ENCODE data around the gene LRRC72. TPM values are rescaled to one million over a fixed set of nuclear protein-coding genes. Genes with fewer than 3 reads are reported as not detected.
"Not testable (repeated sequence)": the region's sequence is repeated elsewhere in the genome, so short reads cannot be mapped to it uniquely, and the experiment has no call there.

LRRC72 gene
- total RNA-seq, 1 experiment from 2014 or later = not detected

DNA sequence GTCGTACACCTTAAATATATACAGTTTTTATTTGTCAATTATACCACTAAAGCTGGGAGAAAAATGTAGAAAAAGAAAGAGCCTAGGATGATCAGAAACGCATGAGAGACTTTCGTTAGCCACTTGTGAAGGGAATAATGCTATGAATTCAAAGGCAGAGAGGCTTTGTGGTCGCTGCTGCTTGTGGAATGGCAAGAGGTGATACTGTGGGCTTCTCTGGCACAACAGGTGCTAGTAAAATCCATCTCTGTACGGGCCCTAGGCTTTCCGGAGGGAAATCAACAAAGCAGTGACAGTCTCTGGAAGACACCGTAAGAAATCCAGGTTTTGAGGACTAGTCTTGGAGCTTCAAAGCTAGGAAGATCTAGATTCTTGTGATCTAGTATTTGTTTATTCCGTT lies 52.6 kb downstream of the LRRC72 start:
- no peak for DNase-seq (ENCODE audit: low read depth)

DNA sequence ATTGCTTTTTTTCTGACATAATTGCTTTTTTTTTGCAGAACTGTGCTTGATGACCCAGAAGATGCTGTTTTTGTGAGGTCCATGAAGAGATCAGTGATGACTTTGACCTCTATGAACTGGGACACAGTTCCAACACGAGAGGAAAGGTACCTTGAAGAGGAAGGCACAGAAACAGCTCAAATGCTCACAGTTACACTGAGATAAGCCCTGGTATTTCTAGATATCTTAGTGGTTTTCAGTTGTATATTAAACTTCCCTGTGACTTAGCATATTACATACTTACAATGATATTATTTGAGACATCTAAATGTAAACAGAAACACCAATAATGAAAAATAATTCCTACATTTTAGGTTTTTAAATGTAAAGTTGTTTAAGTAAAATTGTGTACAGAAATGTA lies 54.7 kb downstream of the LRRC72 start:
- no peak for DNase-seq (ENCODE audit: low read depth)

DNA sequence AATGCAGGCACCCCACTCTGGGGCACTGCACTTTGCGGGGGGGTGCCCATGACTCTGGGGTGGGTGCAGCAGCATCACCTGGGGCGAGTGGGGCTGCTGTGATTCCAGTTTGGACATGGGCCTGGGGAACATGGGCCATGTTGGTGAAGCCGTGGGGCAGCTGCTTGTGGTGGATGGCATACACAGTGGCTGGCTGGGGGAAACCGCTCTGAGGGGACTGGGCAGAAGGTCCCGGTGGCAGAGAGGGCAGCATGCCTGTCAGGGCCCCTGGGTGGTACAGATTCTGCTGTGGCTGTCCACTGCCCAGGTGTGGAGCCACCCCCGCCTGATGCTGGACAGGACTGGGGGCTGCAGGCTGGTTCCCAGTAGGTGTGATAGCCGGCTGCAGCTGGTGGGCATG lies 57.2 kb downstream of the LRRC72 start:
- no peak for DNase-seq (ENCODE audit: low read depth)

DNA sequence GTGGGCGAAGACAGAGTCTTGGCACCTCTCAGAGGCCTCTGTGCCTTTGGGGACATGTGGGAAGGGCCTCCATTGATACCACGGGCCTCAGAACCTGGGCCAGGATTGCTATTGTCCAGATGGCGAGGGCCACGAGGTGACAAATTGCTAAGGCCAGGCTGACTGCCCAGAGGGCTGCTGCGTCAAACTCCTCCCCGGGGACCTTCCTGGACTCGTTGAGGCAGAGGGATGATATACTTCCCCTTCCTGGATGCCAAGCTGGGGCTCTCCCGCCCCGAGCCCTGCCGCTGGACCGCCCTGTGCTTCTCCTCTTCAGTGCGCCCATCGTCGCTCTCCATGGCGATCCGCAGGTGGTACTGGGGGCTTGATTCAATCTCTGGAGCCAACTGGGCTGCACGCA lies 58.9 kb downstream of the LRRC72 start:
- DNase-seq (ENCODE audit: low read depth) = no peak

DNA sequence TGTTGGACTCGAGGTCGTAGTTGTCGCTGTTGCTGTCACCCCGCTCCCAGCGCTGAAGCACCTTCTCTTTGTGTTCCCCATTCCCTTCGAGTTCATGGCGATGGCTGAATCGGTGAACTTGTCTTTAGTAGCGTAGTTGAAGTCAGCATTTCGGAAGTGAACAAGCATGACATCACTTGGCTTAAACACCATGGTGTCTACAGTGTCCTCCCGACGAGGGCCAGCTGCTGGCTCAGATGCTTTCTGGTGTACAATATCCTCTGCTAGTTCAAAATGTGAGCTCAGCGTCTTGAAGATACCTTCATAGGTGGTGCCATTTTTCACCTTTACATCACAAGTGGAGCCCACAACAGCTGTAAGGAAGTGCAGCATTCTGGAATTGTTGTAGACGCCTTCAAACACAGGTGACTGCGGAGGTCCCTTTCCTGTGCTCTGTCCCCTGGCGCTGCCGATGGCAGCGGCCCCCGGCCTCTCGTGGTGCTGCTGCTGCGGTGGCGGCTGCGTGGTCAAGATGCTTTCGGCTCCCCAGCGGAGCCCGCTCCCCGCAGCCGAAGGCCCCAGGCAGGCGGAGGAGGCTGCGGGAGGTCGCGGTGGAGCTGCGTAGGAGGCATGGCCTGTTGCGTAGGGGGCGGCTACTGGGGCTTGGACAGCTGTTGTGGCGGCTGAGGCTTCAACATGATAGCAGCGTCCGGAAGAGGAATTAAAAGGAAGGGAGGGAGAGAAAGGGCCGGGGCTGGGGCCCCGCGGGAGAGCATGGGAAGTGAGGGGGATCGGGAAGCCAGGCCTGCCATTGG lies 59.7 kb downstream of the LRRC72 start:
- no peak for DNase-seq (ENCODE audit: low read depth)

DNA sequence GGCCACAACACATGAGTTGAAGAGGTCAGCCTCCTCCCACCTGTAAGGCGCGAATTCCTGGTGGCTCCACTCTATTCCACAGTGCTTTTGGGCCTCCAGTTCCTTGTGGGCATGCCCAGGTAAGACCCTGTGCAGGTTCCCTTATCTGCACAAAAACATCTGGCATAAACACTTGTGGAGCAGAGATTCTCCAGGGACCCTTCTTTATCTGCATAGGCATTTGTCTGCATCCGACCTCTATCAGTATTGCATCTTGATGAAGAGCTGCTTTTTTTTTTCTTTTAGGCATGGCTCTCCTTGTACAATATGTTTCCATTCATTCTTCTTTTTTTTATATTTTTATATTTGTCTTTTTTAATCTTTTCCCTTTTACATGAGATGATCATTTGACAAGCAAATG lies 60.5 kb downstream of the LRRC72 start:
- DNase-seq (ENCODE audit: low read depth) = no peak

DNA sequence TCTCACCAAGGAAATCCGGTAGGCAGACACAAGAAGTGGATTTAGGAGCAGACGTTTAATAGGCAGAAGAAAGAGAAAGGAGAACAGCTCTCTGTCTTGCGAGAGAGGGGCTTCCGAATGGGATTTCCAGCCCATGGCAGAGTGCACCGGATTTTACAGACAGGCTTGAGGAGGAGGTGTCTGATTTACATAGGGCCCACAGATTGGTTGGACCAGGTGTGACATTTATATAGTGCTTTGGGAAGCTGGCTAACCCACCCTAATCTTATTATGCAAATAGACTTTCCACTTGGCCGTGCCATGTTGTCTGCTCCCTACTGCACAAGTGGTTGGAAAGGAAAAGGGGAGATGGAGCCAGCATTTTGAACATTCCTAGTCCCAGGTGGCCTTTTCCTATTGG lies 61.2 kb downstream of the LRRC72 start:
- DNase-seq (ENCODE audit: low read depth) = no peak

DNA sequence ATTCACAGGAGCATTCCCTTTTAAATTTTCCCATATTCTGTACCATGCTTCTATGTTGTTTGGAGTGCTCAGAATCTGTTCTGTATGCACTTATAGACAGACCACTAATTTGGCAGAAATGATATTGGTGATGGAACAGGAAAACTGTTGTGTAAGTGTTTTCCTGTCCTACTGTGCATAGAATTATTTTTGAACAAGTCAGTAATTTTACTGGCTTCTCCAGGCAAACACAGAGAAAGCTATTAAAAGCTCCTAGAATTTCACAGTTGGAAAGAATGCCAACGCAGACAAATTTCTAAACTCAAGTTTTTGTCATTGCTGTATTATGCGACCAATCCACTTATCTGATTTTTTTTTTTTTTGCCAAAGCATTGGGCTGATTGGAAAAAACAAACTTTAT lies 63.3 kb downstream of the LRRC72 start:
- DNase-seq (ENCODE audit: low read depth) = no peak

DNA sequence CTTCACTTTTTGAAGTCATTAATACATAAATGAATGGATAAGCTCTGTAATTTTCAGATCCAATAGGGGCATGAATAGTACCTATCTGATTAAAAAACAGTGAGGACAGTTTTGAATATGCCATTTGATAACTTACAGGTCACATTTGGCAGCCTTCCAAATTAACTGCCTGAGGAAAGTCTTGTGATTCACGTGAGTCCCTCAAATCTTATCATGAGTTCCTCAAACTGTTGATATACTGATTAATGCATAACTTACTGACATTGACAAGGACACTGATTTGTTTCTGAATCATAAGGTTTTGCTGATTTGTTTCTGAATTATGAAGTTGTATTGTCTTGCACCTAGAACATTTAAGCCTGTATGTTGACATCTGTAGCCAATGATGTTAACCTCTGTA lies 63.8 kb downstream of the LRRC72 start:
- no peak for DNase-seq (ENCODE audit: low read depth)

DNA sequence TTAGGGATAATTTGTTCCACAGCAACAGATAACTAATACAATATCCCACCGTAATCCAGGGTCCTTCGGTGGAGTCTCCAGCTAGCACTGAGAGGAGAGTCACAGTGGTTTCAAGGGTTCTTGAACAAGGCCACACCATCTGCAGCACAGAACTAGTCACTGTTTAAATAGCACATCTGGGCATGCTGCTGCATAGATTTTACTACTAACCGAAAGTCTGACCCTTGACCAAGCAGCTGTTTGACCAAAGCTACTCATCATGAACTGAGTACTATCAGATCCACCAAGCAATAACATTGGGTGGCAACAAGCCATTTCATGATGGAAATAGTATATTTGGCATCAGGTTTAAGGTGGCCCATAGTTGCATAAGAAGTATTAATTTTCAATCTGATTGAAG lies 65.8 kb downstream of the LRRC72 start:
- no peak for DNase-seq (ENCODE audit: low read depth)

DNA sequence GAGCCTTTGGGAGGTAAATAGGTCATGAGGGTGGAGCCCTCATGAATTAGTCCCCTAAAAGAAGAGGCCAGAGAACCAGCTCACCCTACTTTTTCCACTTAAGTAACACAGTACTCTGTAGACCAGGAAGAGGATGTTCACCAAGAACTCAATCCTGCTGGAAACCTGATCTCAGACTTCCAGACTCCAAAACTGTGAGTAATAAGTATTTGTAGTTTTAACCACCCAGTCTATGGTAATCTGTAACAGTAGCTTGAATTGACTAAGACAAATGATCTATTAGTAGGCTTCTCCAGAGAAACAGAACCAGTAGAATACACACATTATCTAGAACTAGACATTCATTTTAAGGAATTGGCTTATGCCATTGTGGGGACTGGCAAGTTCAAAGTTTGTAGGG lies 67.4 kb downstream of the LRRC72 start:
- no peak for DNase-seq (ENCODE audit: low read depth)

DNA sequence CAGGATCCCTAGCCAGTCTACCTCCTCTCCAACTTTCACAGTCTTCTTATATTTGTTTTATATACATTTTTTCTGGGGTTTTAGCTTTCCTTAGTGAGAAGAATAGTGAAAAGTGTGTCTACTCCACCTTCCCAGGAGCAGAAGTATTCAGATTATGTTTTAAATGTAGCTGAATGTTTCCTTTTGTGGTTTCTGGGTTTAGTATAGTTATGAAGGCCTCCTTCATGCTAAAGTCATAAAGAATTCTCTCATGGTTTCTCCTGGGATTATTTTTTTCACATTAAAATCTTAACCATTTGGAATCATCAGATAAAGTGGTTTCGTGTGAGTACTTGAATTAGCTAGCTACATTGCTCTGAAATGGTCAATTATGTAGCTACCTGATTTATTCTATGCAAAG lies 68.1 kb downstream of the LRRC72 start:
- DNase-seq (ENCODE audit: low read depth) = no peak

DNA sequence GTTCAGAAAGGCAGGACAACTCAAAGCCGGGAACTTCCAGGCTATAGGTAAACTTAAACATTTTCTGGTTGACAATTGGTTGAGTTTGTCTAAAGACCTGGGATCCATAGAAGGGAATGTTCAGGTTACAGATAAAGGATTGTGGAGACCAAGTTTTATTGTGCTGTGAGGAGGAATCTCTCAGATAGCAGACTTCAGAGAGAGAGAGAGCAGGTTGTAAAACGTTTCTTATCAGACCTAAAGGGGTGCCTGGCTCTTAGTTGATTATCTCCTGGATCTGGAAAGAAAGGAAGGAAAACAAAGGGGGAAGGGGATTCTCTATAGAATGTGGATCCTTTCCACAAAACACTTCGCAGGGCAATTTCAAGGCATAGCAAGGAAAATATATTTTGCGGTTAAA lies 69.0 kb downstream of the LRRC72 start:
- not testable (repeated sequence) for DNase-seq (ENCODE audit: low read depth)

DNA sequence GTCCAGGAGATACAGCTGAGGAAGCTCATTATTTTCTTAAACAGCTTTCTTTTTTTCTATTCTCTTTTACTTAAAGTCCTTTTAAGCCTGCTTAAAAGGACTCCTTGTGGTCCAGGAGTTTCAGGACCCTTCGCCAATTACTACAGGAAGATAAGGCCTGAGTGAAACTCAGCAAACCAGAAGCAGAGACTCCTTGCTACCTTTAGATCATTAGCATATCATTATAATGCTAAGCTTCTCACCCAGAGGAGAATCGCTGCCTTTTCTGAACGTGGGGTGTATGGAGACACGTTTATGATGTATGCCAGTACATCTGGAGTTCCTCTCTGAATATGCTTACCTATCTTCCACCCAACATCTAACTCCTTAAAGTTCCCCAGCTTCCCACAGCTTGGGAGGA lies 71.4 kb downstream of the LRRC72 start:
- DNase-seq (ENCODE audit: low read depth) = no peak

DNA sequence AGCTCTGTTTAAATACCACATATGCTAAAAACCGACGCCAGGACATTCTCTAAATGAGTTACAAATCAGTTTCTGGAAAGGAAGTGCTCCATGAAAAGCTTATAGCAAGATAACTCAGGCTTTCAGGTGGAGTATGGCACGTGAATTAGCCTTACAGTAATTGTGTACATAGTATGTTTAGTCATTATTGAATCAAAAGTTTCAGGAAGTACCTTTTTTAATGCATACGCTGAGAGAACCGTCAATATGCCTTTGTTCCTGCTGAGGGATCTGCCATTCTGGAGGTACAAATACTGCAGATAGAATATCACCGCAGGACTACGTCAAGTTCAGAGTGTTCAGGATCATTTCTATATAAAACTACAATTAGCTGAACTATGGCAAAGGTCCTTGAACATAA lies 73.2 kb downstream of the LRRC72 start:
- DNase-seq (ENCODE audit: low read depth) = no peak

DNA sequence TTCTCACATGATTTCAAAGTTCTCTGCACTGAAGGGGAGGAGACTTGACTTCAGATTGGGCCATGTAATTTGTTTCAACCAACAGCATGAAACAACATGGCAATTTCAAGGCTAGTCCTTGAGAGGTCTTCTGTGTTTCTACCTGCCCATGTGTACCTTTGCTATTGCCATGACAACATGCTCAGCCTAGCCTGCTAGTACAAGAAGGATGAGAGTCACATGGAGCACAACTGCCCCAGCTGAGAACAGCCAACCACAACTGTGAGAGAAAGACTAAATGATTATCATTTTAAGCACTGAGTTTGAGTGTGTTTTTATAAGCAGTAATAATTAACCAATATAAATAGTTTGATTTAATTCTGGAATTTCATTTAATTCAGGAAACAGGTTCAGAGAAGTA lies 77.0 kb downstream of the LRRC72 start:
- DNase-seq (ENCODE audit: low read depth) = no peak

DNA sequence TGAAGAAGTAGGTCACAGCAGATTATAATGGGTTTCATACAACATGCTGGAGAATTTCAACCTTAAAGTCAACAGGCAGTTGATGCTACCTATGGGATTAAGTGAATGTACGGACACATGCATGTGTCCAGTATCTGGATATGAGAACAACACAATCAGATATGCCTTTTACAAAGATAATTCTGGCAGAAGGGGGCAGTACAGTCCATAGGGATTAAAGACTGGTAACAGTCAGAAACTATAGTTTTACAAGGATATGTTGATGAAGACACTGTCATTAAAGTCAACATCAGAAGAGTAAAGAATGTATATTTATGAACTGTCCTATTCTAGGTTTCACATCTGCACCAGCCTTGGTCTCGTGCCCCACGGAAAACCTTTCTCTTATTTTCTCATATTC lies 77.4 kb downstream of the LRRC72 start:
- DNase-seq (ENCODE audit: low read depth) = peak; percentile 33

DNA sequence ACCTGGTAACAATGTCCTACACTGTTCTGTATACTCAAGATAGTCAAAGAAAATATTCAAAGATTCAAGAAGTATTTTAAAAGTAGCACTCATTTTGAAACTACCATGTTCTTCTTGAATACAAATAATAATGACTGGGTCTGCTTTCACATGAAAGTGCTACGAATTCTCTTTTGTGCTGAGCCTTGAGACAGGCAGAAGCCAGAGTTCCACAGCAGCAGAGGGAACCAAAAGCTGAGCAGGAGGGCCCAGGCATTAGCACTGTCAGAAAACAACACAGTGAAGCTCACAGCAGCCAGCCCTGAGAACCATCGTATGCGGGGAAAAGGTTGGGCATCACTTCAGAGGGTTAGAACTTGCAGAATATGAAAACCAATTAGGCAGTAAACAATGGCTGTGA lies 80.1 kb downstream of the LRRC72 start:
- no peak for DNase-seq (ENCODE audit: low read depth)

DNA sequence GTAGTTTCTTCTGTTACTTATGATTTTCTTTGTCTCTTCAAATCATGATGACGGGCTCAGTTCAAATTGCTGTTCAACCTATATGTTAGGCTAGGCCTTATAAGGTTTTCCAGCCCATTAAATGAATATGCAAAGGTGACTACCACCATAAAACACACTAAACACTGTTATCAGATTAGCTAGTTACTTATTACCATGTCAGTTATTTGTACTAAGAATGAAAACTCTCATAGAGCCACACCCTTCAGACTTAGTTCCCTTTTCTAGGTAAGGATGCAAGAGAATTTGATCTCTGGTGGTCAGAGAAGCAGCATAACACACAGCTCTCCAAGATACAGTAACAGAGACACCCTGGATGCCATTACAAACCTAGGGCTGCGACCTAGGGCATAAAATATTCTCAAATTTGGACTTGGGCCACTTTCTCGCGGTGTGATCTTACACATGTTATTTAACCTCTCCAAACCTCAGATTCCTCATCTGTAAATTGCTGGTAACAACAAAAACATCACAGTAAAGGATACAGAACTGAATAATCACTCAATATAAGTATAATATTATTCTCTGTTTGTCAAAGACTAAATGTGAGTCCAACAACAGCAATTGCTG lies 83.3 kb downstream of the LRRC72 start:
- no peak for DNase-seq (ENCODE audit: low read depth)

DNA sequence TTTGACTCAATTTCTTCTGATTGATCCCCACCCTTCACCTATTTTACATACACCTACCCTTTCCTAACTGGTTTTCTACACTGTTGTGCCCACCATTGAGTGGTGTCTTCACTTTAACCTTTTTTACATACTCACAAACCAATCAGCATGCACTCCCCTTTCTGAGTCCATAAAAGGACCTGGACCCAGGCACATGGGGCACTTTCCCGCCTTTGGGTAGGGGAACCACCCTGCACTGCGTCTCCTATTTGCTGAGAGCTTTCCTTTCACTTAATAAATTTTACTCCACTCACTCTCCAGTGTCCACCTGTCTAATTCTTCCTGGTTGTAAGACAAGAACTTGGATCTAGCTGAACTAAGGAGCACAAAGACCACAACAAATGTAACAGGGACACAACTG lies 85.1 kb downstream of the LRRC72 start:
- no peak for DNase-seq (ENCODE audit: low read depth)

DNA sequence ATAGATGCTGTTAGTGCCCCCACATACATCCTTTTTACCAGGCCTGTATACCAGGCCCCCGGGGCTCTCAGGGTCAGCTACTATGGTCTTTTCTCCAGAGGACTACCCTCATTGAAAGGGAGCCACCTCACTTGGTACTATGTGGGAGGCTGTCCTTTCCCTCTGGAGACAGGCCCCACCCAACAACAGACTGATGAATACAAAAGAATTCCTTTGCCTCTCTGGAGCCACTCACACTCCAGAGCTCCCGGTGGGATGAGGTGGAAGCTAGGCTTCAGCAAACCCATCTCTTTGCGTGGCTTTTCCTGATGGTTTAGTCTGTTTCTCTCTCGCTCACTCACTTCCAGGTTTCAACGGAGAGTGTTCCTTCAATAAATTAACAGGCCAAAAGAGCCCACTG lies 88.6 kb downstream of the LRRC72 start:
- no peak for DNase-seq (ENCODE audit: low read depth)

DNA sequence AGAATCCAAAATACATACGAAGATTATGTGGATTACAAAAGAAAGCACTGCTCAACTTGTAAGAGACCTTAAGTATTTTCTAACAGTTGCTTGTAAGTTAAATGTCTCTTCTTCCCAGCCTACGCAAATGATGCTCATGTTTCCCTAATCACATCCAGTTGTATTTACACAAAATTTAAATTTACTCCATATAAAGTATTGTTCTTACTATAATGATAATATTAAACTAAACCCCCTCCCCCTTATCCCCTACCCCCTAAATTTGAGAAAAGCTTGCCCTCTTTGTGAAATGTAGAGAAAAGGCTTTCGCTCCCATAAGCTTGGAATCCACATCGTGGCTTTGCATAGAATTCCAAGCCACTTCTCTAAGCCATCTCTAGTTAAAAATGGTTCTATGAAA lies 89.5 kb downstream of the LRRC72 start:
- no peak for DNase-seq (ENCODE audit: low read depth)

DNA sequence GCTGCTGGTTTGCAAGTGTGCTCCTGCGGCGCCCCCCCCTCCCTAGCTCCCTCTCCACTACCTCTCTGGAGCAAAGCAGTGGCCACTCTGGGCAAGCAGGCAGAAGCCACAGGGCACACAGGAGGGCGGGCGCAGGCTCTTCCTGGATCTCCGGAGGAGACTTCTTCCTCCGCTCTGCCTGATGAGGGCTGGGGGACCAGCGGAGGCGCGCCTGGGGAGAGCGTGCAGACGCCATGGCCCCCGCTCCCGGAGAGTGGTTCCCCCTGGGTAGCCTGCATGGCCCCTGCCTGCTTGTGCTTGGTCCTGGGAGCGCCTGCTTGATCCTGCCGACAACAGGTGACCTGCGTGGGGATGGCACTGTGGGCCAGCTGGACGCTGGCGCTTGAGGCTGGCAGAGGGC lies 89.9 kb downstream of the LRRC72 start:
- DNase-seq (ENCODE audit: low read depth) = no peak

DNA sequence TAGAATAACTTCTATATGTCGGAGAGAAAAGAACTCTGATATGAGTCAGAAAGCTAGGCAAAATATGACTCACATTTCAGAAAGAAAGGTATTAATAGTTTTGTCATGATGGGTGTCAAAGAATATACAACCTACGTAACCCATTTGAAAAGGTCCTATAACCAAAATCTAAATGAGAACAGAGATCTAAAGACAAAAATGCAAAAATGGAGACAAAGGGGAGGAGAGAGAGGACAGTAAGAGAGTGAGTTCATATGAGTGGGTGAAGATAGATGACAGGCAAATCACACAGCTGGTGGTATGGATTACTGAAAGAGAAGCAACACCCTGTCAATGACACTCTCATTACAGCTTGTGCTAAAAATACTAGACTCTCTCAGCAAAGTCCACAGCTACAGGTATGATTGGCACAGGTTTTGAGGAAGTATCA lies 93.4 kb downstream of the LRRC72 start:
- no peak for DNase-seq (ENCODE audit: low read depth)
